Measurements from ENCODE around the gene RRP1. TPM values are rescaled to one million over a fixed set of nuclear protein-coding genes. Genes with fewer than 3 reads are reported as not detected.

The RRP1 gene
- total RNA-seq, 1 donor: 10.0 TPM

GRCh38 chr21:43782431-43783097 lies 6.8 kb upstream of the RRP1 start:
- no peaks in the 10 kb centered on the region for H3K27me3 ChIP-seq (ENCODE audit: insufficient read depth, low read length)
- no peaks in the 10 kb centered on the region for H3K9me3 ChIP-seq (ENCODE audit: low read depth, low read length)
- no peak overlapping the region for H3K4me3 ChIP-seq (ENCODE audit: low read length)
- peaks cover 17% of the 10 kb centered on the region for H3K4me1 ChIP-seq (ENCODE audit: insufficient read depth, low read length)

- Histone ChIP-seq H3K4me1 (ENCODE audit: insufficient read depth, low read length) (peaks cover 17% of the 10 kb centered on the region), H3K4me3 (ENCODE audit: low read length) (no peak overlapping the region), H3K9me3 (ENCODE audit: low read depth, low read length) (no peaks in the 10 kb centered on the region), H3K27me3 (ENCODE audit: insufficient read depth, low read length) (no peaks in the 10 kb centered on the region)
These were observed 6.2 kb upstream of the RRP1 start for GRCh38 chr21:43783098-43783700.

GRCh38 chr21:43785134-43785533 lies 4.2 kb upstream of the RRP1 start:
- Histone ChIP-seq H3K27me3 (ENCODE audit: insufficient read depth, low read length) (no peaks in the 10 kb centered on the region), H3K4me3 (ENCODE audit: low read length) (no peak overlapping the region)

GRCh38 chr21:43786300-43786806 lies 3.0 kb upstream of the RRP1 start:
- H3K27me3 ChIP-seq (ENCODE audit: insufficient read depth, low read length): no peaks in the 10 kb centered on the region
- peaks cover 16% of the 10 kb centered on the region for H3K4me1 ChIP-seq (ENCODE audit: insufficient read depth, low read length)
- no peaks in the 10 kb centered on the region for H3K9me3 ChIP-seq (ENCODE audit: low read depth, low read length)
- H3K4me3 ChIP-seq (ENCODE audit: low read length): no peak overlapping the region

More at GRCh38 chr21:43785134-43785533, 4.2 kb upstream of the RRP1 start:
- peaks cover 4% of the 10 kb centered on the region for H3K4me1 ChIP-seq (ENCODE audit: insufficient read depth, low read length)
- no peaks in the 10 kb centered on the region for H3K9me3 ChIP-seq (ENCODE audit: low read depth, low read length)

GRCh38 chr21:43786807-43787440 lies 2.5 kb upstream of the RRP1 start:
- H3K9me3 ChIP-seq (ENCODE audit: low read depth, low read length): no peaks in the 10 kb centered on the region
- H3K4me1 ChIP-seq (ENCODE audit: insufficient read depth, low read length): peaks cover 16% of the 10 kb centered on the region
- no peaks in the 10 kb centered on the region for H3K27me3 ChIP-seq (ENCODE audit: insufficient read depth, low read length)
- no peak overlapping the region for H3K4me3 ChIP-seq (ENCODE audit: low read length)

- peak overlapping the region; percentile 83 for H3K4me3 ChIP-seq (ENCODE audit: low read length)
- peaks cover 16% of the 10 kb centered on the region for H3K4me1 ChIP-seq (ENCODE audit: insufficient read depth, low read length)
- H3K9me3 ChIP-seq (ENCODE audit: low read depth, low read length): no peaks in the 10 kb centered on the region
- no peaks in the 10 kb centered on the region for H3K27me3 ChIP-seq (ENCODE audit: insufficient read depth, low read length)
These were observed 690 bp downstream of the RRP1 start for GRCh38 chr21:43790010-43790524.

- Histone ChIP-seq H3K4me3 (ENCODE audit: low read length) (no peak overlapping the region), H3K27me3 (ENCODE audit: insufficient read depth, low read length) (no peaks in the 10 kb centered on the region), H3K4me1 (ENCODE audit: insufficient read depth, low read length) (peaks cover 16% of the 10 kb centered on the region), H3K9me3 (ENCODE audit: low read depth, low read length) (no peaks in the 10 kb centered on the region)
These were observed 3.0 kb downstream of the RRP1 start for GRCh38 chr21:43792406-43792805.

- Histone ChIP-seq H3K27me3 (ENCODE audit: insufficient read depth, low read length) (no peaks in the 10 kb centered on the region), H3K4me3 (ENCODE audit: low read length) (no peak overlapping the region), H3K4me1 (ENCODE audit: insufficient read depth, low read length) (peaks cover 16% of the 10 kb centered on the region), H3K9me3 (ENCODE audit: low read depth, low read length) (no peaks in the 10 kb centered on the region)
These were observed 3.9 kb downstream of the RRP1 start for GRCh38 chr21:43793243-43793642.

GRCh38 chr21:43794311-43794710 lies 4.9 kb downstream of the RRP1 start:
- H3K4me1 ChIP-seq (ENCODE audit: insufficient read depth, low read length): peaks cover 16% of the 10 kb centered on the region
- H3K27me3 ChIP-seq (ENCODE audit: insufficient read depth, low read length): no peaks in the 10 kb centered on the region
- no peaks in the 10 kb centered on the region for H3K9me3 ChIP-seq (ENCODE audit: low read depth, low read length)
- no peak overlapping the region for H3K4me3 ChIP-seq (ENCODE audit: low read length)

- Histone ChIP-seq H3K4me3 (ENCODE audit: low read length) (no peak overlapping the region), H3K9me3 (ENCODE audit: low read depth, low read length) (no peaks in the 10 kb centered on the region), H3K27me3 (ENCODE audit: insufficient read depth, low read length) (no peaks in the 10 kb centered on the region), H3K4me1 (ENCODE audit: insufficient read depth, low read length) (peaks cover 14% of the 10 kb centered on the region)
These were observed 5.5 kb downstream of the RRP1 start for GRCh38 chr21:43794857-43795256.

- Histone ChIP-seq H3K4me1 (ENCODE audit: insufficient read depth, low read length) (no peaks in the 10 kb centered on the region), H3K4me3 (ENCODE audit: low read length) (no peak overlapping the region), H3K9me3 (ENCODE audit: low read depth, low read length) (no peaks in the 10 kb centered on the region), H3K27me3 (ENCODE audit: insufficient read depth, low read length) (no peaks in the 10 kb centered on the region)
These were observed 8.0 kb downstream of the RRP1 start for GRCh38 chr21:43797415-43797814.

- Histone ChIP-seq H3K27me3 (ENCODE audit: insufficient read depth, low read length) (no peaks in the 10 kb centered on the region), H3K9me3 (ENCODE audit: low read depth, low read length) (no peaks in the 10 kb centered on the region), H3K4me1 (ENCODE audit: insufficient read depth, low read length) (no peaks in the 10 kb centered on the region), H3K4me3 (ENCODE audit: low read length) (no peak overlapping the region)
These were observed 8.7 kb downstream of the RRP1 start for GRCh38 chr21:43797925-43798715.

GRCh38 chr21:43799301-43799840 lies 10.0 kb downstream of the RRP1 start:
- peaks cover 8% of the 10 kb centered on the region for H3K4me1 ChIP-seq (ENCODE audit: insufficient read depth, low read length)
- H3K9me3 ChIP-seq (ENCODE audit: low read depth, low read length): no peaks in the 10 kb centered on the region
- H3K4me3 ChIP-seq (ENCODE audit: low read length): no peak overlapping the region
- no peaks in the 10 kb centered on the region for H3K27me3 ChIP-seq (ENCODE audit: insufficient read depth, low read length)

- H3K27me3 ChIP-seq (ENCODE audit: insufficient read depth, low read length): no peaks in the 10 kb centered on the region
- H3K4me1 ChIP-seq (ENCODE audit: insufficient read depth, low read length): peaks cover 15% of the 10 kb centered on the region
- H3K9me3 ChIP-seq (ENCODE audit: low read depth, low read length): no peaks in the 10 kb centered on the region
- no peak overlapping the region for H3K4me3 ChIP-seq (ENCODE audit: low read length)
These were observed 10.7 kb downstream of the RRP1 start for GRCh38 chr21:43800124-43800523.
